Measurements from ENCODE around the gene TRERF1. TPM values are rescaled to one million over a fixed set of nuclear protein-coding genes. Genes with fewer than 3 reads are reported as not detected.

Gene TRERF1
- total RNA-seq, 2 donors from 2014 or later: 3.4 to 5.6 TPM

- peak; percentile 87 for DNase-seq (ENCODE audit: low spot score)
- intact Hi-C loops (cut with DNase I): no loop called here
Measured at GRCh38 chr6:42428326-42429041, 23.2 kb downstream of the TRERF1 start.

GRCh38 chr6:42427871-42428270 is 23.9 kb downstream of the TRERF1 start:
- intact Hi-C loops (cut with DNase I): no loop called here
- no peak for DNase-seq (ENCODE audit: low spot score)

GRCh38 chr6:42426191-42426590 is 25.5 kb downstream of the TRERF1 start:
- intact Hi-C loops (cut with DNase I): no loop called here
- DNase-seq (ENCODE audit: low spot score): no peak

DNA sequence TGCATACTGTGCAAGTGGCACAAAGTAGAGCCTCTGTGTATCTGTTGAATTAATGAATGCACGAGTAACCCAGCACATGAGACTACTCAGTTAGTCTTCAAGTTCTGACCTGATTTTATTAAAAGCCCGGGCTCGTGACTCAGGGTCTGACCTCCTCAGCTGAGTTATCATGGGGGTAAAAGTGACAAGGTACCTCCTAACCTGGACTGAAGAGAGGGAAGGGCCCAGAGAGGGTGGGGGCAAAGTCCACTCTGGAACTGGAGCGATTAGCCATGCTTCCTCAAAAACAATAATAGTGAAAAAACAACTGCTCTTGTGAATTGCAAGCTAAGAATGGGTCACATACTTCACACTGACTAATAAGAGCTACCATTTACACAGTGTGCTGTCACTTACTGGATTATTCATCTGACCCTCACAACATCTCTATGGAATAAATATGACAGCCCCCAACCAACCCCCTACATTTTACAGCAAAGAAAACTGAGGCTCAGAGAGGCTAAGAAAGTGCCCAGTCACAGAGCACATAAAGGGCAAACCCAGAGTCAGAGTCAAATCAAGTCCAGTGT is 26.7 kb downstream of the TRERF1 start:
- intact Hi-C loops (cut with DNase I): no loop called here
- no peak for DNase-seq (ENCODE audit: low spot score)

- no peak for DNase-seq (ENCODE audit: low spot score)
- intact Hi-C loops (cut with DNase I): no loop called here
Measured at GRCh38 chr6:42423244-42423643, 28.5 kb downstream of the TRERF1 start.

DNA sequence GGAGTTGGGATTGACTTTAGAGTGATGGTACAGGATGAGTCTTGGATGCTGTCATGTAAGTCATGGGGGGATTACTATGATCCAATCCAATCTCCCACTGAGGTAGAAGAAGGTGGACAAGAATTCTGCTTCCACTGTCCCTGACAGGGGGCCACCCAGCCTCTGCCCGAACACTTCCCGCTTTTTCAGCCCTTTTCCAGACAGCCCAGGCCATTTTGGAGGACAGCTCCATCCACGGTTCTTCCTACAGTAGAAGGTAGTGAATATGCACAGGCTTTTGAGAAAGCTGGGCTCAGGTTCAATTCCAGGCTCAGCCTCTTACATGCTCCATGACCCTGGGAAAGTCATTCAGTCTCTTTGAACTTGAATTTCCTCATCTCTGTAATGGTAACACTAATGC is 31.0 kb downstream of the TRERF1 start:
- no peak for DNase-seq (ENCODE audit: low spot score)
- intact Hi-C loops (cut with DNase I): no loop called here

DNA sequence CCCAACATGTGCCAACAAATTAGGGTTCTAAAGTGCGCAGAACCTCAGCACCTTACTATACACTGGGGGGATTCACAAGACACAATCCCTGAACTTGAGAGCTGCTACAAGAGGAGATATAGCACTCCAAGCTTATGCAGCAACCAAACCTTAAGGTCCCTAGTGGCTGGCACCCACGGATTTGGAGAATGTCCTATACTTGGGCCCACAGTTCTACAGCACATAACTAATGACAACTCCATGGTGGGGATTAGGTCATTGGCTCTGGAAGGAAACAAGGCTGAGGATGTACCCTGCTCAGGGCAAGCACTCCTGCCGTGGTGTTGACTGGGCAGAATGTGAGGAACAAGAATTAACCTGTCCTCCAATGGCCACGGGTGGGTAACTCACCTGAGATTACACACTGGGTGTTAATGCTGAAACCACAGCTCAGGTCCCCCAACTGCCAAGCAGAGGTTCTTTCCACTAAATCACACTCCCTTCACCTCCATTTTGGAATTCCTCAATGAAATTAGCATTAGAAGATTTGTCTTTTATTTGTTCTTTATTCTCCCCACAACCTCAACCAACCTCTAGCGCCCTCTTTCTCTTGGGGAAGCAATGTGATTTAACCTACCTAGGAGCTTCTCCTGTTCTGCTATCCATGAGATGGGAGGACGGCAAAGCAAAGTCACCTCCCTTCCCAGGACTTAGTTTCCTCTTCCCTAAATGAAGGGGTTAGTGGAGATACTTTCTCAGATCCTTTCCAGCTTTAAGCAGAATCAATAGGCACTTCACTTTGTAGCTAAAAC is 32.0 kb downstream of the TRERF1 start:
- DNase-seq (ENCODE audit: low spot score): no peak
- intact Hi-C loops (cut with DNase I): no loop called here

DNA sequence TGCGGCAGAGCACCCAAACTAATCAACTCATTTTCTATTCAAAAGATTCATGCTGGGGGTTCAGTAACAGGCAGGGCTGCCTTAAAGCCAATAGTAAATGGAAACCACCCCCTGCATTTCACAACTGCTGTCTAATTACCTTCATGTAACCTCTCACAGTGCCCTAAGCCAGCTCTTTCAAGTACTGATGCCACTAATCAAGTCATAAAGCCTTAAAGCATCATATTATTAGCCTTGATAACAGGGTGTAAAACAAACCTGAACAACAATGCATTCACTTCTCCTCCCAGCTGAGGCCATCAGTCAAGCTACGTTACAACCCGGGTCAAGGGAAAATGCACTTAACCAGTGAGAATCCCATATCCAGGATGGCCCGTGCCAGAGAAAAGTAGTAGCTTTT is 33.0 kb downstream of the TRERF1 start:
- DNase-seq (ENCODE audit: low spot score): no peak
- intact Hi-C loops (cut with DNase I): no loop called here

DNA sequence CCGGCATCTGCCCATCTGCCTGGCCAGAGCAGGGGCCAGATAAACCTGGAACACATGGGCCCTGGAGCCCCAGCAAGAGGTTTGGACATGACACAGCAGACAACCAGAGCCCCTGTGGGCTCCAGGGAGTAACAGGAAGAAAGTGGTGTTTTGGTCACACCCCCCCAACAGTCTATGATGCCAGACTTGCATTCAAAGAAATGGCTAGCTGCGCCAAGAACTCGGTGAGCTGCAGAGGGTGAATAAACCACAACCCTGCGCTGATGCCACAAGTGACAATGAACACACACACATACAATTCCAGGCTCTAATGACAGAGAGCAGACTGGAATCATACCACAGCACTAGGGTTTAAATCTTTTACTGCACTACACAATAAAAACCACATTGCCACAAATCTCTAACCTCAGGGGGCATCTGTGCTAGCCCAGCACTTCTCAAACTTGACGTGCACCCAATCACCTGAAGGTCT is 34.0 kb downstream of the TRERF1 start:
- no peak for DNase-seq (ENCODE audit: low spot score)

GRCh38 chr6:42411406-42411805 is 40.3 kb downstream of the TRERF1 start:
- DNase-seq (ENCODE audit: low spot score): no peak
- intact Hi-C loops (cut with DNase I): no loop called here

More for the DNA sequence above, 34.0 kb downstream of the TRERF1 start:
- intact Hi-C loops (cut with DNase I): no loop called here

DNA sequence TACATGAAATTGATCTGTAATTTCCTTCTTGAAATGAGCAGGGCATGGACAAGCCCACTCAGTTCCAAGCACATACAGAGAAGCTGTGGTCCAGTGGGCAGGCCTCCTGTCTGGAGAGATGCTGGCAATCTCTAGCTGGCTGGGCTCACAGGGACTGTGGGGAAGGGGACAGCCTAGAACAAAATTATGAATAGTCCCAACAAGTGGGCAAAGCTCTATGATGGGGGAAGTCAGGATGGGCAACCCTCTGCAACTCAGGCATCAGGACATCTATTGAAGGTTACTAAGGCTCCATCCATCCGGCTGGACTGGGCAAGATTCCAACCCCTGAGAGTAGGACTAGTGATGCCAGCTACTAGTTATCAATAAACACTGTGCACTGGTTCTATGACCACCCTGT is 40.9 kb downstream of the TRERF1 start:
- intact Hi-C loops (cut with DNase I): no loop called here
- no peak for DNase-seq (ENCODE audit: low spot score)

- intact Hi-C loops (cut with DNase I): no loop called here
Measured at GRCh38 chr6:42409581-42409980, 42.1 kb downstream of the TRERF1 start.

DNA sequence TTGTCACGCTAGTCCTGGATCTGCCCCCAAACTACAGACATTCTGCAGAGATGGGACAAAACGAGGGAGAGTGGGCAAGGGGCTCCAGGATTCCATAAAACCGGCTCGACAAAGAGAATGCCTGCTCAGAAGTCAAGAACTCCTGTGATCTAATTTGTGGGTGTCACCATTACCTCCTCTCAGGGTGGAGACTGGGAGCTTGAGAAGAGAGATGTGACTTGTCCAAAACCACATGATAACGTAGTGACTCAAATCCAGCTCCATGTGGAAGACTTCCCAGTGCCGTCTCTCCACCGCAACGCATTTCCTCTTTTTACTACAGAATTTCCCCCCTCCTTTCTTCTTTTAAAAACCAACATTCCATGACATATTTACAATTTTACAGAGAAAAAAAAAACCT is 44.3 kb downstream of the TRERF1 start:
- intact Hi-C loops (cut with DNase I): no loop called here
- no peak for DNase-seq (ENCODE audit: low spot score)

More at GRCh38 chr6:42409581-42409980, 42.1 kb downstream of the TRERF1 start:
- DNase-seq (ENCODE audit: low spot score): no peak

DNA sequence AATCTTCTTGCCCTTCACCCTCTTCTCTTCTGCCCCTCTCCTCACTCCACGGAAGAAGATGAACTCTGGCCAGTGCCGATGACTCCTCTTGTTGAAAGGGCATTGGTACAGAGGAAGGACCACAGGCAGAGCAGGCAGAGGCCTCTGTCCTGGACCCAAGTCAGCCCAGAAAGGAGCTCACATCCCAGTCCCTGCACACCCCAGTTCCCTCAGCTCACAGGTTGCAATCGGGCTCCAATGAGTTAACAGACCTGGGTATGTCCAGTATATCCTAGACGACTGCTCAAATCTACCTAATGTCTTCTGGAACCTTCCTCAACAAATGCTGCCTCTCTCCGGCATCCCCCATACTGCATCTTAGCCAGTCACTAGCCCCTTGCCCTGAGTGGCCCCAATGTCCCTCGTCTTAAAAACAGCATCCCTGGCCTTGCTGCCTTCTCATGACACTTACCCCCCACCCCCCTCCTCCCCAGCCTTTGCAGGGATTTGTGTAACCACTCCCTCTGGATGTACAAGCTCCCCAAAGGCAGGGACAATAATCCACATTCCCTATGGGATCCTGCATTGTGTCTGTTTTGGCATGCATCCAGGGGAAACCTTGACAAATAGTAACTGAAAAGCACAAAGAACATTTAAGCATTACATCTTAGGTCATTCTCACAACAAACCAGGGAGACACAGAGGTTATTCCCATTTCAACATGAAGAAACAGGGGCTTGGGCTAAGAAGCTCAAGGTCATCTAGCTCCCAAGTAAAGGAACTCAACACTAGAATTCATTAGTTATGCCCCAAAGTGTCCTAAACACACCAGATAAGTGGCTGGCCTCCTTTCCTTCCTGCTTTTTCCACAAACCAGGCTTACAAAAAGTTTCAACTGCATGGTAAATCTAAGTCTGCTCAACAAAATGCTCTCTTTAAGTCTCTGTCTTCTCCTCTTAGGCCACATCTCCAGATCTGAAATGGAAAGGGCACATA is 45.1 kb downstream of the TRERF1 start:
- intact Hi-C loops (cut with DNase I): no loop called here
- DNase-seq (ENCODE audit: low spot score): no peak

DNA sequence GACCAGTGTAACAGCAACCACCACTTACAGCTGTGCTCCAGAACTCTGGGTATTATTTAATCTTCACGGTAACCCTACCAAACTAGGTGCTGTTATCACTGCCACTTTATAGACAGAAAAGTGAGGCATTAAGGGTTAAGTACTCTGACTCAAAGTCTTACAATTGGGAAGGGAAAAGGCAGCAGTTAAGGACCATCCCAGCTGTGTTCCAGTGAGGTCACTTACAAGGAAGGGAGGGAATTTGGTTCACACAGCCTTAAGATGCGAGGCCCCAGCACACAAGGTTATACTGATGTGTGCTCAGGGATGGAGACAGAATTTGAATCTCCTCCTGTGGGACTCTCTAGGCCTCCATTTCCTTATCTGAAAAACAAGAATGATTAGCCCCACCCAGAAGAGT is 46.7 kb downstream of the TRERF1 start:
- intact Hi-C loops (cut with DNase I): no loop called here
- no peak for DNase-seq (ENCODE audit: low spot score)

GRCh38 chr6:42404484-42404883 is 47.2 kb downstream of the TRERF1 start:
- intact Hi-C loops (cut with DNase I): no loop called here
- DNase-seq (ENCODE audit: low spot score): no peak

GRCh38 chr6:42403831-42404230 is 47.9 kb downstream of the TRERF1 start:
- intact Hi-C loops (cut with DNase I): no loop called here

GRCh38 chr6:42403421-42403820 is 48.3 kb downstream of the TRERF1 start:
- no peak for DNase-seq (ENCODE audit: low spot score)
- intact Hi-C loops (cut with DNase I): no loop called here

More at GRCh38 chr6:42403831-42404230, 47.9 kb downstream of the TRERF1 start:
- DNase-seq (ENCODE audit: low spot score): no peak

- intact Hi-C loops (cut with DNase I): no loop called here
- DNase-seq (ENCODE audit: low spot score): no peak
Measured at GRCh38 chr6:42402184-42402583, 49.5 kb downstream of the TRERF1 start.

Measured in posterior vena cava (tissue), 2 donors.